Hepatocyte (in vitro differentiated cells): ENCODE results near the gene TANC1.

Experiments used
- CTCF ChIP-seq: fragments of 200-600 bp; sonication (generic); IDR thresholded peaks from 2 replicates; pipeline ENCODE4 v1.5.1; 2016; ENCODE audit warnings: antibody characterized with exemption, mild to moderate bottlenecking; ENCODE audit not compliant: poor library complexity
- EZH2 ChIP-seq: fragments of 200-600 bp; sonication (generic); IDR thresholded peaks from 2 replicates; pipeline ENCODE4 v1.6.1; 2016; ENCODE audit warnings: antibody characterized with exemption, mild to moderate bottlenecking, borderline replicate concordance

GRCh38 chr2:159017837-159018236 lies 49.4 kb downstream of the TANC1 start:
- TF ChIP-seq CTCF (no peak), EZH2 (no peak)
